NCI-H1092 (cell line): ENCODE measurements around the gene C3orf70.
"Not testable (repeated sequence)": the region's sequence is repeated elsewhere in the genome, so short reads cannot be mapped to it uniquely, and the experiment has no call there.

Experiments
- DNase-seq: peaks from one replicate; lab custom pipeline; 2025; lab: John Stamatoyannopoulos, UW

Gene C3orf70

GRCh38 chr3:185151101-185151963 lies 1.5 kb downstream of the C3orf70 start:
- DNase-seq = no peak

GRCh38 chr3:185150561-185150960 lies 2.3 kb downstream of the C3orf70 start:
- DNase-seq = no peak

GRCh38 chr3:185149591-185149990 lies 3.3 kb downstream of the C3orf70 start:
- no peak for DNase-seq

GRCh38 chr3:185145511-185145910 lies 7.3 kb downstream of the C3orf70 start:
- no peak for DNase-seq

- no peak for DNase-seq
These were observed 8.1 kb downstream of the C3orf70 start for GRCh38 chr3:185144784-185145183.

- DNase-seq = no peak
These were observed 15.0 kb downstream of the C3orf70 start for GRCh38 chr3:185137821-185138220.

- DNase-seq = no peak
These were observed 18.4 kb downstream of the C3orf70 start for GRCh38 chr3:185134509-185134908.

- no peak for DNase-seq
These were observed 21.1 kb downstream of the C3orf70 start for GRCh38 chr3:185131602-185132256.

- DNase-seq = no peak
These were observed 23.8 kb downstream of the C3orf70 start for GRCh38 chr3:185129083-185129482.

- DNase-seq = no peak
These were observed 26.7 kb downstream of the C3orf70 start for GRCh38 chr3:185126201-185126600.

- DNase-seq = no peak
These were observed 32.7 kb downstream of the C3orf70 start for GRCh38 chr3:185120126-185120525.

GRCh38 chr3:185115371-185115770 lies 37.5 kb downstream of the C3orf70 start:
- no peak for DNase-seq

- no peak for DNase-seq
These were observed 38.1 kb downstream of the C3orf70 start for GRCh38 chr3:185114756-185115155.

- DNase-seq = no peak
These were observed 40.7 kb downstream of the C3orf70 start for GRCh38 chr3:185112186-185112585.

GRCh38 chr3:185109012-185109411 lies 43.8 kb downstream of the C3orf70 start:
- DNase-seq = not testable (repeated sequence)

GRCh38 chr3:185106256-185106890 lies 46.5 kb downstream of the C3orf70 start:
- not testable (repeated sequence) for DNase-seq

- no peak for DNase-seq
These were observed 49.3 kb downstream of the C3orf70 start for GRCh38 chr3:185103359-185104127.

- DNase-seq = no peak
These were observed 58.2 kb downstream of the C3orf70 start for GRCh38 chr3:185094697-185095096.

- no peak for DNase-seq
These were observed 59.7 kb downstream of the C3orf70 start for GRCh38 chr3:185093116-185093515.

- no peak for DNase-seq
These were observed 62.0 kb downstream of the C3orf70 start for GRCh38 chr3:185090811-185091210.

GRCh38 chr3:185089751-185090150 lies 63.1 kb downstream of the C3orf70 start:
- no peak for DNase-seq

- no peak for DNase-seq
These were observed 63.5 kb downstream of the C3orf70 start for GRCh38 chr3:185089343-185089742.
